ENCODE data around the gene BCAT1.
"Not testable (repeated sequence)": the region's sequence is repeated elsewhere in the genome, so short reads cannot be mapped to it uniquely, and the experiment has no call there.

Gene BCAT1

GRCh38 chr12:24922090-24922489, 26.8 kb downstream of the BCAT1 start:
- no peak for DNase-seq

DNA sequence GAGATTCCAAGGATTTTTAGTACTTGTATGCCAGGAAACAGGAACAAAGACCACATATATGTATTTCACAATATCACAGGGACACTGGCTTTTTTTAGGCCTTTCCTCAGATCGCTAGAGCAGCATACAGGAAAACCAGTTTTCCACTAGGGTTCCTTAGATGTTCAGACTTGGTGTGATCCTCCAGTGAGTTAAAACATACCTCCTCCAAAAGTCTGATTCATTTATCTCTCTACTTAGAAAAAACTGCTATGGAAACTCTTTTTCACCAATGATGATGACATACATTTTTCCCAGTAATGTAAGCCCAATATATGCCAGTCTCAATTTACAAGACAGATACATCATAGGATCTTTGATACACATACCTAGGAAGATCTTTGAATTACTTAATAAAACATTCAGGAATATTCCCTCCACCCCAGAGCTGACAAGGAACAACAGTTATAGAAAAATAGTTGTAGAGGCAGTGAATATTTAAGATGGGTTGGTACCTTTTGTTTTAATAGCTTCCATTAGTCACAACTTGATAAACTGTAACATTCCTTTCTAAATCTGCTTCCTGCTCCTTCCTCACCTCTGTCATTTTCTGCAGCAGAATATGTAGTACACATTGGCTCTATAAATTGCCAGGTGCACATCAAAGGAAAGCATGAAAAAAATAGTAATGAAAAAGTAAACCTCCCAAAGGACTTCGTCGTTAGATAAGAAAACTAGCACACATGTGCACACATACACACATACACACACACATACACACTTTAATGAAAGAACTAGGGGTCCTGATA, 27.5 kb downstream of the BCAT1 start:
- DNase-seq, result no peak

GRCh38 chr12:24920141-24920540, 28.8 kb downstream of the BCAT1 start:
- no peak for DNase-seq

- DNase-seq, result no peak
Observed at GRCh38 chr12:24919346-24920001, 29.4 kb downstream of the BCAT1 start.

DNA sequence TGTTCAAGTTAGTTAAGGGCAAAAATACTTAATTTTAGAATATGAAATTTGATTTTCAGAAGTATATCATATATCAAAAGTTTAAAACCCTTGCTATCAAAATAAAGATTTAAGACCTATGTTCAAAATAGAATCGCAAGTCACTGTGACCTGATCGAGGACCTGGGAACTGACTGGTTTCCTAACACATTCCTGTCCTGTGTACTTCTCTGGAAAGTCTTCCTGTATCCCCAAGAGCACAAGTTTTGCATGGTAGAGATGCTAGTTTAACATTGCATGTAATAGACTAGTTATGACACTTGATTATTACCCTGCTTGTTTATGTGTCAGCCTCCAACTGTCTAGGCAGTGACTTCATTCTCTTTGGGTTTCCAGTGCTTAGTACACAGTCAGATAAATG, 30.3 kb downstream of the BCAT1 start:
- no peak for DNase-seq

DNA sequence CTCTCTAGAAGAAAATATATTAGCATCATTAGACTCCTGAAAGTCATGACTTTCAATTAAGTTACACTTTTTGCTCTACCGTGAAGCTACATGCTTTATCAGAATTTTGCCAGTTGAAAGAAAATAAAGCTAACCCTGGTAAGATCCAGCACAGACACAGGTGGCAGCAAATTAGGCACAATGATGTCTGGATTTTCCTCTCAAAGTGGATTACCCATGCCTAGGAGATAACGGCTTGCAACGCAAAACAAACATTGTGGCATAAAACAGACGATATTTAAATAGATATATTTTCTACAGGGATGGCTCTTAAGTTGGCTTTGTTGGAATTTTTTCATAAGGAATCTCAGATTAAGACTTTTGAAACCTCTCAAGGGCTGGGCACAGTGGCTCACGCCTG, 33.4 kb downstream of the BCAT1 start:
- DNase-seq, result no peak

DNA sequence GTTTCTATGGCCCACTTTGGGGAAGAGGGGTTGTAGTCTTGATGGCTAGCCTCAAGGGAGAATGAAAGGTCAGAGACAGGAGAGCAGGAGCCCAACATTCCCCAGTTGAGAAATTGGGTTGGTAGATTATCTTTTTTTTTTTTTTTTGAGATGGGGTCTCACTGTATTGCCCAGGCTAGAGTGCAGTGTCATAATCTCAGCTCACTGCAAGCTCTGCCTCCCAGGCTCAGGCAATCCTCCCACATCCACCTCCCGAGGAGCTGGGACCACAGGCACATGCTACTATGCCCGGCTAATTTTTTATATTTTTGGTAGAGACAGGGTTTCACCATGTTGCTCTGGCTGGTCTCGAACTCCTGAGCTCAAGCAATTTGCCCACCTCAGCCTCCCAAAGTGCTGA, 34.9 kb downstream of the BCAT1 start:
- DNase-seq, result no peak

GRCh38 chr12:24913130-24913529, 35.8 kb downstream of the BCAT1 start:
- DNase-seq, result no peak

- no peak for DNase-seq
Observed at GRCh38 chr12:24911271-24911791, 37.6 kb downstream of the BCAT1 start.

DNA sequence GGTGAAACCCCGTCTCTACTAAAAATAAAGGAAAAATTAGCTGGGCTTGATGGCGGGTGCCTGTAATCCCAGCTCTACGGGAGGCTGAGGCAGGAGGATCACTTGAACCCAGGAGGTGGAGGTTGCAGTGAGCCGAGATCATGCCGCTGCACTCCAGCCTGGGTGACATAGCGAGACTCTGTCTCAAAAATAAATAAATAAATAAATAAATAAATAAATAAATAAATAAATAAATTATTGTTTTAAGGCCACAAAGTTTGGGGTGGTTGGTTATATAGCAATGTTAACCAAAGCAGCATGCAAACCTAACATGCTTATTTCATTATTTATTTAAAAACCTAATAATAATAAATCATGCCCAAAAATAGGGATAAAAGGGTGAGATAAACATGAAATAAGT, 38.7 kb downstream of the BCAT1 start:
- DNase-seq, result not testable (repeated sequence)

GRCh38 chr12:24909667-24910066, 39.2 kb downstream of the BCAT1 start:
- DNase-seq, result no peak

GRCh38 chr12:24907464-24907863, 41.4 kb downstream of the BCAT1 start:
- no peak for DNase-seq

GRCh38 chr12:24906141-24906540, 42.8 kb downstream of the BCAT1 start:
- DNase-seq, result no peak

DNA sequence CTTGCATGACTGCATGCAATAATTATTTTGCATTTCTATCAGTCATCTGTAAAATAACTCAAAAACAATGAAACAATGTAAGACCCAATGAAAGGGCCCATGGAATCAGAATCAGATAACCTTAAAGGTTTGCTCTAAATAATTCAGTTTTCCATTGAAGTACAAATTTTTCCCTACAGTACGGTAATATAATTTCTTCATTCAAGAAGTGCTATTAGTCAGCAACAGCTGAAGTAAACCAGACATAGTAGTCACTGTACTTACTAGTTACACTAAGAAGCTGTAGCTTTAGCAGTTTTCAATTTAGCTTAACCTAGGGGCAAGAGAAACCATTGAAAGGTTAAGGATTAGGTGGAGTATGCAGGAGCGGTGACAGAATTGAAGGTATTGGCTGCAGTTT, 43.5 kb downstream of the BCAT1 start:
- no peak for DNase-seq

DNA sequence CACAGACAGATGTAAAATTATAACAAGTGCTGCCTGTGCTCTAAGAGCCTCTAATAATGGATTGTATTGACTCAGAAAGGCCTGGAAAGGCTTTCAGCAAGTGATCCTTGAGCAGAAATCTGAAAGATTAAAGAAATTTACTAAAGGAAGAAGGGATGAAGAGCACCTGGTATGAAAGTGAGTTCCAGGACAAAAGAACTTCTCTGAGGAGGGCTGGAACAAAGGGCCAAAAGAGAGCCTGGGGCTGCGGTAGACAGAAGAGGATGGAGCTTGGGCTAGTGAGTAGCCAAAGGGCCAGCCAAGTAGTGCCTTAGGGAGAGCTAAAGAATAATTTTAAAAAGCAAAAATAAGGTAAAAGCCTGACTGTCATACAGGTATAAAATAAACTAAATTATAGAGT, 44.0 kb downstream of the BCAT1 start:
- no peak for DNase-seq

- DNase-seq, result no peak
Observed at GRCh38 chr12:24903329-24904088, 45.4 kb downstream of the BCAT1 start.

GRCh38 chr12:24902511-24903328, 46.2 kb downstream of the BCAT1 start:
- DNase-seq, result no peak

- no peak for DNase-seq
Observed at GRCh38 chr12:24901576-24902461, 47.1 kb downstream of the BCAT1 start.

GRCh38 chr12:24900196-24900595, 48.7 kb downstream of the BCAT1 start:
- DNase-seq, result no peak

DNA sequence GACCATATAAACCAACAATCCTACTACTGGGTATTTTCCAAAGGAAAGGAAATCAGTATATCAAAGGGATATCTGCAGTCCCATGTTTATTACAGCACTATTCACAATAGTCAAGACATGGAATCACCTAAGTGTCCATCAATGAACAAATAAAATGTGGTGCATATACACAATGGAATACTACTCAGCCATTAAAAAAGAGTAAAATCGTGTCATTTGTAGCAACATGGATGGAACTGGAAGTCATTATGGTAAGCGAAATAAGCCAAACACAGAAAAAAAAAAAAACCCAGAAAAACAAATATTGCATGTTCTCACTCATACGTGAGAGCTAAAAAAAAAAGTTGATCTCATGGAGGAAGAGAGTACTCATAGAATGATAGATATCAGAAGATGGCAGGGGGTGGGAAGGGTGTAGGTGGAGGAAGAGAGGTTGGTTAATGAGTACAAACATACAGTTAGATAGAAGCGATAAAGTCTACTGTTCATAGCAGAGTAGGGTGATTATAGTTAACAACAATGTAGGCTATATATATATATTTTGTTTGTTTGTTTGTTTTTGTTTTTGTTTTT, 49.3 kb downstream of the BCAT1 start:
- DNase-seq, result no peak

DNA sequence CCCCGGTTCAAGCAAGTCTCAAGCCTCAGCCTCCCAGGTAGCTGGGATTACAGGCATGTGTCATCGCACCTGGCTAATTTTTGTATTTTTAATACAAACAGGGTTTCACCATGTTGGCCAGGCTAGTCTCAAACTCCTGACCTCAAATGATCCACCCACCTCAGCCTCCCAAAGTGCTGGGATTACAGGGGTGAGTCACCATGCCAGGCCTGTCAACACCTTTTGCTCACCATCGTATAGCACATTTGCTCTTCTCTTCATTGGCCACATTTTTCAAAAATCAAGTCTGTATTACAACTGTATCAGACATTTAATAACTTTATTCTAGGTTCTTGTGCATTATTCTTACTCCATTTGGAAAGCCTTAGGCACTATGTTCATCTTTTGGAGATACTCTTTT, 50.3 kb downstream of the BCAT1 start:
- no peak for DNase-seq

All from activated naive CD4-positive, alpha-beta T cell (primary cell).